Measurements from ENCODE around the gene LYZL6.

DNA sequence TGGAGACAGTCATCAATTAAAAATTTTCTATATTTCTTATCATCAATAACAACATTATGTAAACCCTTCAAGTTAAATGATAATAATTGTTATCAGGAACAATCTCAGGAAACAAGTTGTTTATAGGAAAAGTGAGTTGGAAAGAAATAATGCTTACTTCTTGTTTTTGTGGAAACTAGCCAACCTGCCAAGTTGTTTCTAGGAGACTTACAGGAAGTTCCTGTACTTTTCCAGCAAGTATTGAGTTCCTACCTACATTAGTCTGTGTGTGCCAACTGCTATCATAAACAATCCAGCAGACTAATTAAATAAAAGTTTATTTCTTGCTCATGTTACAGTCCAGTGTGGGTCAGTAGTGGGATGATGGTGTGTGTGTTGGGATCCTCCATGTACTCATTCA, 44.7 kb upstream of the LYZL6 start:
- TF ChIP-seq POLR2AphosphoS5 (IDR thresholded peaks at IDR 0.05; ENCODE audit: low read depth, low read length) = no peak
- TF ChIP-seq POLR2A (IDR thresholded peaks at IDR 0.05; ENCODE audit: low read depth, low read length) = no peak
- TF ChIP-seq TAF1 (IDR thresholded peaks at IDR 0.05; ENCODE audit: borderline replicate concordance, low read depth, low read length) = no peak

Measured in GM12892 (cell line).